GM23248 (cell line): ENCODE results near the gene HEXIM2.

Source experiments
- EZH2 ChIP-seq: fragments of 200-600 bp; sonication (generic); IDR thresholded peaks from 2 replicates; pipeline ENCODE4 v1.6.1; 2018; ENCODE audit warnings: antibody characterized with exemption, mild to moderate bottlenecking; ENCODE audit not compliant: insufficient read depth, poor library complexity, severe bottlenecking
- EZH2phosphoT487 ChIP-seq: fragments of 200-600 bp; sonication (generic); IDR thresholded peaks from 2 replicates; pipeline ENCODE4 v1.6.1; 2018; ENCODE audit warnings: antibody characterized with exemption, moderate library complexity, mild to moderate bottlenecking, low read depth; ENCODE audit not compliant: insufficient read depth

- no peak for TF ChIP-seq EZH2
- TF ChIP-seq EZH2phosphoT487, result no peak
Measured at GRCh38 chr17:45201457-45201856, 39.8 kb downstream of the HEXIM2 start.
